Measurements from ENCODE around the gene PIM1.
A peak's percentile ranks its signal among the peaks of the same experiment; 100 is the strongest.
"Not testable (repeated sequence)": the region's sequence is repeated elsewhere in the genome, so short reads cannot be mapped to it uniquely, and the experiment has no call there.

The PIM1 gene

DNA sequence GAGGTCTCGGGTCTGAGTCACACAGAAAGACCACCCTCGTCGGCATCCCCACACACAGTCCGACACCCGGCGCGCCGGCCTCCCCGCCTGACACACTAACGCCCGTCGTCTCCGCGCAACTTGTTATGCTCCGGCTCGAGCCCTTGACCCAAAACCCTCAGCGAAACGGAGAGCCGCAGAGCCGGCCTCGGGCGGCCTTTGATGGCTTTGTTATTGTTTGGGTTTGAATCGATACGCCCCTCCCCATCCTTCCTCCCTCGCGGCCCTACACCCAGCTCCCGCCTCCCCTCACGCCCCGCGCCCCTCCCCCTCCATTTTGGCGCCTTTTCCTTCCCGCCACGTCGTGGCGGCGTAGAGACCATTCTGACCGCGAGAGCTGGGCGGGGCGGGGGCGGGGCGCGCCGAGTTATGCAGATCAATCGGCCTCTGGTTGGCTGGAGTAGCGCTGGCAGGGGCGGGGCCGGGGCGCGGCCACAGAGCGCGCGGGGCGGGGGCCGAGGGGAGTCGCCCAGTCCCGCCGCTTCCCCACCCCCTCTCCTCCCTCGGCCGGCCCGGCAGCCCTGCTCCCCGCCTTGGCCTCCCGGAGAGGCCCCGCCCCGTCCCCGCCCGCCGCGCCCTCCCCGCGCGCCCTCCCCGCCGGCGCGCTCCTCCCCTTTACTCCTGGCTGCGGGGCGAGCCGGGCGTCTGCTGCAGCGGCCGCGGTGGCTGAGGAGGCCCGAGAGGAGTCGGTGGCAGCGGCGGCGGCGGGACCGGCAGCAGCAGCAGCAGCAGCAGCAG lies at the start of gene PIM1:
PIM1 (plus strand) TSS at position 657 of the 777 bp plus-strand sequence. CDS start 424 bp downstream, outside the sequence.
- peak; percentile 99 for DNase-seq

DNA sequence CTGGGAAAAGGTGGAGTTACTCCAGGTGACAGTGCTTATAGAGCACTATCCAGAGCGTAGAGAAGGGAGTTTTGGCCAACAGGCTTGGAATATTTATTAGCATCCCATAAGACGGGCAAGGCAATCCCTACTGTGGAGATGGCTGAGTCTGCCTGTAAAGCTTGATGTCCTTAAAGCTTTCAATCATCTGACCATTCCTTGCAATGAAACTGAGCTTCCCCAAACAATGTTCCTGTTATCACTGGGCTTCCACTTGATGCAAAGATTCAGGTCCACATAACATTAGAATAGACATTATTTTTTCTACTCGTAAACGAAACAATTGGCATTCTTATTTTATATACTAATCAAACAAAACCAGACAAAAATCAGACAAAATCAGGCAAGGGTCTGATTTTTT lies 48.4 kb upstream of the PIM1 start:
- DNase-seq: no peak

DNA sequence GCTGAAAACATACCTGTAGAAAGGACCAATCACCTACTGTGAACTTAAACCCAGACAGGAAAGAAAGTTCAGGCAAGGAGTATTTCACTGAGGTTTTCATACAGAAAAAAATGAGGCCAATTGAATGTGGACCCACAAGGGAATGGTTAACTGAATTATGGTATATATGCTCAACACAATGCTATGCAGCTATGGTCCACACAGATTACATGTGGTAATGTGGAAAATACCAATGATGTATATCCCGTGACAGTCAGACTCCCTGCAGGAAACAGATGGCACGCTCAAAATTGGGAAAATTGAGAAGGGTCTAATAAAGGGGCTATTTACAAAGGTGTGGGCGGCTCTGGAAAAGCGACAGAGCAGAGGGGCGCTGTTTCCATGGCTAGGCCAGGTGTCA lies 47.1 kb upstream of the PIM1 start:
- no peak for DNase-seq

- DNase-seq: no peak
Observed at GRCh38 chr6:37123957-37124729, 45.8 kb upstream of the PIM1 start.

GRCh38 chr6:37125774-37126492 lies 44.0 kb upstream of the PIM1 start:
- DNase-seq: no peak

DNA sequence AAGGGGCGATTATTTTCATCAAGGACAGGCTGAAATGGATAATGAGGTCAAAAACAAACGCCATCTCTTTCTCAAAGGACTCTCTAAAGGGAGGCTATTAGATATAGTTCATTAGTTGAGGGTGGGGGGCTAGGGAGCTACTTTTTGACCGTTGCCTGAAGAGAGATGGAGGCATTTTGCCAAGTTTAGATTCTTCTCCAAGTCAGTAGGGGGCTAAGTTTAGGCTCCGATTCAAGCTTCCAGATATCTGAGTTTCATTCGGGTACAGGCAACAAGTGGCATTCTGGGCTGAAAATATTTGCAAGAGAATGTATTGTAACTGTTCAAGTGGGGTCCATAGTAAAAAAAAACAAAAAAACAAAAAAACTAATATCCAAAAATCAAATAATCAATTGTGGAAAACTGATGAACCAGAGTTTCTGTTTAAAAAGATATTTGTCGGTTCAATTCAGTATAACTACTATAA lies 43.4 kb upstream of the PIM1 start:
- DNase-seq: no peak

DNA sequence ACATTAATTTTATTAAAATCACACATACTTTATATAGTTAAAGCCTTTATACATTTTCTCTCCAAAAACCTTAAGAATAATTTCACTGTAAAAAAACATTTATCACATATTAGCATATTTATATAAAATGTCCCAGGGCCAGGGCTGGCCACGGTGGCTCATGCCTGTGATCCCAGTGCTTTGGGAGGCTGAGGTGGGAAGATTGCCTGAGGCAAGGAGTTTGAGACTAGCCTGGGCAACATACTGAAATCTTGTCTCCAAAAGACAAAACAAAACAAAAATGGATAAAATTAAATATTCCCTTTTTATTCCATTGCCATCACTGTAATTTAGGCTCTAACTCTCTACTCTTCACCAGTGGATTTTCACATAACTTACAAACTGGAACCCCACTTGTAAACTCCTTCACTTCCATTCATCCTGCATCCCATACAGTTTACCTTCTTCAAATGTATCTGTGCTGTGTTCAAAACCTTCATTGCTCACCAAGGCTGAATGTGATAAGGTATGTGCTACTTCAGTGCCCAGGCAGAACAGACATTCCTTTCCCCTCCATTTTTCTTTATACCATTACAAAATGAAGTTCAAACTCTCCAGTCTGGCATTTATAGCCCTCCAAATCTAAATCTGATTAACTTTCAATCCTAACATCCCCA lies 42.9 kb upstream of the PIM1 start:
- DNase-seq: no peak

GRCh38 chr6:37127961-37128862 lies 41.7 kb upstream of the PIM1 start:
- no peak for DNase-seq

DNA sequence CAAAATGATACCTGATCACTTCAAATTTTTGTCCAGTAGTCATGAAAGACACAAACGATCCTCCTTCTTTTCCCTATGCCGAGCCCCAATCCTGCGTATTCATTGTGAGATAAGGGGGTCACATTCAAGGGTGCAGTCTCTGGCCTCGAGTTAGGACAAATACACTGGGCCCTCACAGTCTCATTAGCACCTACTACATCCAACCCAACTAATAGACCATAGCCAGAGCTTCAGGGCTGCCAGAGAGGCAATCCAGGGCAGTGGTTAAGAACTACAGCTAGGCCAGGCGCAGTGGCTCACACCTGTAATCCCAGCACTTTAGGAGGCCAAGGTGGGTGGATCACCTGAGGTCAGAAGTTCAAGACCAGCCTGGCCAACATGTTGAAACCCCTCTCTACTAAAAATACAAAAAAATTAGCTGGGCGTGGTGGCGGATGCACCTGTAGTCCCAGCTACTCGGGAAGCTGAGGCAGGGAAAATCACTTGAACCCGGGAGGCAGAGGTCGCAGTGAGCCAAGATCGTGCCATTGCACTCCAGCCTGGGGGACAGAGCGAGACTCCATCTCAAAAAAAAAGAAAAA lies 41.0 kb upstream of the PIM1 start:
- DNase-seq: not testable (repeated sequence)

DNA sequence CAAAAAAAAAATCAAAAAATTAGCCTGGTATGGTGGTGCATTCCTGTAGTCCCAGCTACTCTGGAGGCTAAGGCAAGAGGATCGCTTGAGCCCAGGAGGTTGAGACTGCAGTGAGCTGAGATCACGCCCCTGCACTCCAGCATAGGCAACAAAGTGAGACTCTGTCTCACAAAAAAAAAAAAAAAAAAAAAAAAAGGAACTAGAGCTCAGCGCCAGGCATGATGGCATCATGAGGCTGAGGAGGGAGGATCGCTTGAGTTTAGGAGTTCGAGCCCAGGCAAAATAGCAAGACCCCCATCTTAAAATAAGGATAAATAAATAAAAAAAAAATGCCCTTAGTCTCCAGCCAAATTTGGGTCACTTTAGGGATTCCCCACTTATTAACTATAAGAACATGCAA lies 40.4 kb upstream of the PIM1 start:
- DNase-seq: no peak

DNA sequence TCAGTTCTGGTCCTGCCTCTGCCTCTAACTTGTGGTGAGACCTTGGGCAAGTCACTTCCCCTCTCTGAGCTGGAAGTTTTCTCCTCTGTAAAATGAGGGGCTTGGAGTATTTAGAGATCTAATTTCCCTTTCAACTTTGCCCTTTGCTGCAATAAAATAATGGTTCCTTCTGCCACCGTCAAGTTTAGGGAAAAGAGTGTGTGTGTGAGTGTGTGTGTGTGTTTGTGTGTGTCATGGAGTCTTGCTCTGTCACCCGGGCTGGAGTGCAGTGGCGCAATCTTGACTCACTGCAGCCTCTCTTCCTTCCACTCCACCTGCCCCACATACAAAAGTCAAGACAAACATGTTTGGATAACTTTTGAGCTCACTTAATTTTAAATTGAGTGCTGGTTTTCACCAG lies 39.2 kb upstream of the PIM1 start:
- DNase-seq: no peak

GRCh38 chr6:37131104-37131959 lies 38.6 kb upstream of the PIM1 start:
- no peak for DNase-seq

- no peak for DNase-seq
Observed at GRCh38 chr6:37131960-37132253, 38.0 kb upstream of the PIM1 start.

DNA sequence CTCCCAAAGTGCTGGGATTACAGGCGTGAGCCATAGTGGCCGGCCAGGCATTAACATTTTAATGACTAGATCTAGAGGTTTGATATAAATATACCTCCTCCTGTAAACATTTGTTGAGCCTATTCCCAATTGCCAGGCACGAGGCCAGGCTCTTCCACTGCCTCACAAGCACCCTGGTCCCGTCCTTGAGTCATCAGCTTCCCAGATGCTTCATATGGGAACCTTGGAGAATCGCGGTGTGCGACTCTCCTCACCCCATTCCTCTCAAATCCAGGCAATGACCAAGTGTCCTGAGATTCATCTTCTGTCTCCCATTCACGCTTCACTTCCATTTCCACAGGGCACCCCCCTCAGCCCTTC lies 35.9 kb upstream of the PIM1 start:
- DNase-seq: no peak

DNA sequence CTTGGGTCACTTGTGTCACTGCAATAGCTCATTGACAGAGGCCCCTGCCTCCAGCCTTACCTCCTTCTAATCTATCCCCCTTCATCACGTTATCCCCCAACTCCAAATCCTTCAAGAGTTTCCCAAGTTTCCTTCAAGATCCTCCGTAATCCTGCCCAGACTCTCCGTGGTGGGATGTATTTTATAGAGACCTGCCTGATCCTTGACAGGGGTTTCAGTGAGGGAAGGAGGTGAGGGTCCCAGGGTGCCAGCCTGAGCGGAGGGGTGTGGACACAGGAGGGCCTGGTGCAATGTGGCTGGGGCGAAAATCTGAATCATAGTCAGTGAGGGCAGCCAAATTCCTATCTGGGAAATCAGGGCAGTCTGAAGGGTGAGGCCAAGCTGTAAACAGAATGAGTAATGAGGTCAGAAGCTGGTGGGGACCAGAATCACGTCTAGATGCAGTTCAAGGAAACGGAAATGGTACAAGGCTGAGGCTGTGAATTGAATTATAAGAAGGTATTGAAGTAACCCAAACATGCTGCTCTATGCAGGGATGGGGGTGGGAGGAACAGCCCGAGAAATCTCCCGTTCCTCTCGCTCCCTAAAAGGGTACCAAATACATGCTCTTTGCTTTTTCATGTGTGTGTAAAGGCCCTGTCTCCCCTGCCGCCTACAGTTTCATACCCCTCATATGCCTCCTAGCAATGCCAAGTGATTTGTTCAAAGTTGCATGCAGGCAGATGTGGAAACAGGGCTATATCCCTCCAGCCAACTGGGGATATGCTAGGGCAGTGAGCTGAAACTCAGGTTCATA lies 35.4 kb upstream of the PIM1 start:
- peak; percentile 5 to 13 for DNase-seq

- no peak for DNase-seq
Observed at GRCh38 chr6:37135835-37136694, 33.9 kb upstream of the PIM1 start.

DNA sequence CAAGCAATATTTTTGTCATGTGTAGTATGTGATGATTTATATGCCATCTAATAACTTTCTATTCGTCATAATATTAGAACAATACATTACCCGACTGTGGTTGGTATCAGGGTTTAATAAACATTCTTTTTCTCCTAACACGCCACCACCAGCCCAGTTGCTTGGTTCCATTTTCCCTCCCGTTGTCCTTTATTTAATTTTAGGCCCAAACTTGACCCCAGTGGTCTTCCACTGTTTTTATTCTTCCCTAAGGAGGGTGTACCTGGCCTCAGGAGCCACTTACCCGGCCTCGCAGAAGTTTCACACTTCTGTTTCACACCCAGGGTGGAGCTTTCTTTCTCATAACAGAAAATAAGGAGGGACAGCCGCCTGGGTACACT lies 33.1 kb upstream of the PIM1 start:
- DNase-seq: no peak

GRCh38 chr6:37137201-37138090 lies 32.5 kb upstream of the PIM1 start:
- DNase-seq: peak; percentile 13 to 14

Measured in activated CD4-positive, alpha-beta T cell treated with anti-CD3 and anti-CD28 coated beads for 4 hours (primary cell).